DOHH2 (cell line): Measurements from ENCODE around the gene UMAD1.

Source experiments
- CTCF ChIP-seq: fragments of 200-600 bp; sonication (generic); IDR thresholded peaks from one replicate; pipeline ENCODE4 v1.5.1; 2014; ENCODE audit warnings: antibody characterized with exemption, mild to moderate bottlenecking, low read depth, low read length; ENCODE audit not compliant: poor library complexity, severe bottlenecking
- EZH2phosphoT487 ChIP-seq: fragments of 200-600 bp; sonication (generic); IDR thresholded peaks from 2 replicates; pipeline ENCODE4 v1.6.1; 2017; ENCODE audit warnings: borderline replicate concordance, mild to moderate bottlenecking, antibody characterized with exemption, low read length, moderate library complexity, mixed read lengths

GRCh38 chr7:7792056-7792455 lies 151.5 kb downstream of the UMAD1 start:
- TF ChIP-seq CTCF (no peak), EZH2phosphoT487 (no peak)
